Smooth muscle cell (in vitro differentiated cells): Measurements from ENCODE around the gene SH2D4B. TPM values are rescaled to one million over a fixed set of nuclear protein-coding genes. Genes with fewer than 3 reads are reported as not detected.

Source experiments
- DNase-seq: peaks from one replicate; lab custom pipeline; 2025; ENCODE audit not compliant: unreplicated experiment; lab: John Stamatoyannopoulos, UW
- H2AFZ ChIP-seq: fragments of 200-600 bp; sonication (generic); 2 replicates; pipeline ENCODE4 v1.6.0; 2016; ENCODE audit warnings: antibody characterized with exemption, low read depth, mild to moderate bottlenecking
- H3F3A ChIP-seq: fragments of 200-600 bp; sonication (generic); 2 replicates; pipeline ENCODE4 v1.6.0; 2017; ENCODE audit warnings: antibody characterized with exemption, low read depth
- H3K27ac ChIP-seq: fragments of 200-600 bp; sonication (generic); 2 replicates; pipeline ENCODE4 v1.5.1; 2016; ENCODE audit warnings: low read depth, mild to moderate bottlenecking
- H3K27me3 ChIP-seq: fragments of 200-600 bp; sonication (generic); 2 replicates; pipeline ENCODE4 v1.6.1; 2016; ENCODE audit warnings: low read depth, mild to moderate bottlenecking
- H3K36me3 ChIP-seq: fragments of 200-600 bp; sonication (generic); 2 replicates; pipeline ENCODE4 v1.5.1; 2016; ENCODE audit warnings: low read depth
- H3K4me1 ChIP-seq: fragments of 200-600 bp; sonication (generic); 2 replicates; pipeline ENCODE4 v1.5.1; 2016; ENCODE audit warnings: low read depth
- H3K4me2 ChIP-seq: fragments of 200-600 bp; sonication (generic); 2 replicates; pipeline ENCODE4 v1.6.0; 2016; ENCODE audit warnings: mild to moderate bottlenecking
- H3K4me3 ChIP-seq: fragments of 200-600 bp; sonication (generic); 2 replicates; pipeline ENCODE4 v1.5.1; 2016; ENCODE audit warnings: mild to moderate bottlenecking
- H3K79me2 ChIP-seq: fragments of 200-600 bp; sonication (generic); 2 replicates; pipeline ENCODE4 v1.6.0; 2016; ENCODE audit warnings: low read depth, mild to moderate bottlenecking
- H3K9ac ChIP-seq: fragments of 200-600 bp; sonication (generic); 2 replicates; pipeline ENCODE4 v1.6.0; 2016; ENCODE audit warnings: low read depth
- H3K9me3 ChIP-seq: fragments of 200-600 bp; sonication (generic); replicated peaks from 2 replicates; pipeline ENCODE4 v1.5.1; 2016; ENCODE audit warnings: low read depth
- H4K20me1 ChIP-seq: fragments of 200-600 bp; sonication (generic); 2 replicates; pipeline ENCODE4 v1.6.0; 2016; ENCODE audit warnings: low read depth
- WGBS: methylation state at CpG from one replicate; pipeline ENCODE4 v1.1.7; 2016; ENCODE audit warnings: low lambda C conversion rate; 5-methylcytosine and 5-hydroxymethylcytosine counted together
- polyA plus RNA-seq: library from polyadenylated mRNA; unstranded; fragments of >200 nt; fragmentation: Nextera tagmentation; extraction: Ambion mirVana; gene quantifications from 2 replicates; pipeline ENCODE4 v1.2.1, GENCODE V29; 2016
- total RNA-seq: library from RNA; depleted of rRNA; stranded (reverse); fragments of >200 nt; gene quantifications from 2 replicates; pipeline ENCODE4 v1.2.3, GENCODE V29; 2014
- TF ChIP-seq, protein P1 (sequence below): fragments of 200-600 bp; sonication (generic); IDR thresholded peaks from 2 replicates; pipeline ENCODE4 v1.5.1; 2017; ENCODE audit warnings: borderline replicate concordance, mild to moderate bottlenecking, antibody characterized with exemption; ENCODE audit not compliant: insufficient read depth, poor library complexity, severe bottlenecking

Gene SH2D4B
- total and polyA plus RNA-seq, 2 experiments from 2014 or later: 0.13 TPM; not detected in 1

DNA sequence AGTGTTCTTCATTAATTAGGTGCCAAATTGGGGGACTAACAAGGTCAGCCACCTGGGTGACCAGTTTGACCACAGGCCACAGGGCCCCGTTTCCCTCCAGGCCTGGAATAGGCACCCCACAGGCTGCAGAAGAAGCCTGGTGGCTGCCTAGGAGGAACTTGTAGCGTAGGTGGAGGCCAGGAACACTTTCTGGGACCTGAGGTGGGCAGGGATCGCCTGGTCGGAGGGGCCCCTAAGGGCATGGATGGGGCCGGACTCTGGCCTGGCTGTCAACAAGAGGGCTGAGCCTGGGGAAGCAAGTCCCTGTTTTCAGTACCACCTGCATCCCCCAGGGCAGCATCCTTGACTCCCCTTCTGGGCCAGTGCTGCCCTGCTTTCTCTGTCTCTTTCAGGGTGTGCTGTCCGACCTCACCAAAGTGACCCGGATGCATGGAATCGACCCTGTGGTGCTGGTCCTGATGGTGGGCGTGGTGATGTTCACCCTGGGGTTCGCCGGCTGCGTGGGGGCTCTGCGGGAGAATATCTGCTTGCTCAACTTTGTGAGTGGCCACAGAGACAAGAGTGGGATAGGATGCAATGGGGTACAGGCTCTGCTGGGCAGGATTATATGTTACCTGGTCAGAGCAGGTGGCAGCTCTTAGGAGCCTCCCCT is 30.7 kb upstream of the SH2D4B start:
- Histone ChIP-seq H3K9me3 (no peaks in the 10 kb centered on the region), H3K79me2 (peaks cover 17% of the 10 kb centered on the region), H3K4me3 (no peak overlapping the region), H3K4me2 (peak overlapping the region; percentile 49), H3K27me3 (no peaks in the 10 kb centered on the region), H3F3A (peaks cover 20% of the 10 kb centered on the region), H4K20me1 (peaks cover 4% of the 10 kb centered on the region), H3K27ac (peak overlapping the region; percentile 99), H3K4me1 (peaks cover 46% of the 10 kb centered on the region), H2AFZ (no peak overlapping the region), H3K36me3 (no peaks in the 10 kb centered on the region), H3K9ac (peak overlapping the region; percentile 67)
- WGBS: 96% methylated on average over 13 of the region's 13 CpGs
- DNase-seq: no peak
- TF ChIP-seq, protein P1, sequence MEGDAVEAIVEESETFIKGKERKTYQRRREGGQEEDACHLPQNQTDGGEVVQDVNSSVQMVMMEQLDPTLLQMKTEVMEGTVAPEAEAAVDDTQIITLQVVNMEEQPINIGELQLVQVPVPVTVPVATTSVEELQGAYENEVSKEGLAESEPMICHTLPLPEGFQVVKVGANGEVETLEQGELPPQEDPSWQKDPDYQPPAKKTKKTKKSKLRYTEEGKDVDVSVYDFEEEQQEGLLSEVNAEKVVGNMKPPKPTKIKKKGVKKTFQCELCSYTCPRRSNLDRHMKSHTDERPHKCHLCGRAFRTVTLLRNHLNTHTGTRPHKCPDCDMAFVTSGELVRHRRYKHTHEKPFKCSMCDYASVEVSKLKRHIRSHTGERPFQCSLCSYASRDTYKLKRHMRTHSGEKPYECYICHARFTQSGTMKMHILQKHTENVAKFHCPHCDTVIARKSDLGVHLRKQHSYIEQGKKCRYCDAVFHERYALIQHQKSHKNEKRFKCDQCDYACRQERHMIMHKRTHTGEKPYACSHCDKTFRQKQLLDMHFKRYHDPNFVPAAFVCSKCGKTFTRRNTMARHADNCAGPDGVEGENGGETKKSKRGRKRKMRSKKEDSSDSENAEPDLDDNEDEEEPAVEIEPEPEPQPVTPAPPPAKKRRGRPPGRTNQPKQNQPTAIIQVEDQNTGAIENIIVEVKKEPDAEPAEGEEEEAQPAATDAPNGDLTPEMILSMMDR: no peak

- Histone ChIP-seq H3K79me2 (peaks cover 4% of the 10 kb centered on the region), H3F3A (peaks cover 17% of the 10 kb centered on the region), H4K20me1 (no peaks in the 10 kb centered on the region), H3K4me1 (peaks cover 25% of the 10 kb centered on the region), H2AFZ (no peak overlapping the region), H3K9ac (no peak overlapping the region), H3K4me2 (peak overlapping the region; percentile 39), H3K27ac (peak overlapping the region; percentile 59), H3K36me3 (no peaks in the 10 kb centered on the region), H3K4me3 (no peak overlapping the region), H3K9me3 (no peaks in the 10 kb centered on the region), H3K27me3 (no peaks in the 10 kb centered on the region)
- TF ChIP-seq, protein P1: no peak
- DNase-seq: no peak
- 93% methylated on average over 8 of the region's 8 CpGs for WGBS
Observed at GRCh38 chr10:80509108-80509402, 28.6 kb upstream of the SH2D4B start.

- no peaks in the 10 kb centered on the region for H4K20me1 ChIP-seq
- peaks cover 20% of the 10 kb centered on the region for H3K4me1 ChIP-seq
- no peaks in the 10 kb centered on the region for H3K36me3 ChIP-seq
- peaks cover 17% of the 10 kb centered on the region for H3F3A ChIP-seq
- no peak overlapping the region for H2AFZ ChIP-seq
- H3K27me3 ChIP-seq: no peaks in the 10 kb centered on the region
- H3K9ac ChIP-seq: no peak overlapping the region
- H3K9me3 ChIP-seq: no peaks in the 10 kb centered on the region
- TF ChIP-seq, protein P1: no peak
- H3K4me3 ChIP-seq: no peak overlapping the region
- H3K4me2 ChIP-seq: peak overlapping the region; percentile 39
- peaks cover under 1% of the 10 kb centered on the region for H3K79me2 ChIP-seq
- 45% methylated on average over 17 of the region's 18 CpGs for WGBS
- H3K27ac ChIP-seq: peak overlapping the region; percentile 59
- DNase-seq: no peak
Observed at GRCh38 chr10:80509403-80510161, 28.1 kb upstream of the SH2D4B start.
